ENCODE data around the gene FIG4.

DNA sequence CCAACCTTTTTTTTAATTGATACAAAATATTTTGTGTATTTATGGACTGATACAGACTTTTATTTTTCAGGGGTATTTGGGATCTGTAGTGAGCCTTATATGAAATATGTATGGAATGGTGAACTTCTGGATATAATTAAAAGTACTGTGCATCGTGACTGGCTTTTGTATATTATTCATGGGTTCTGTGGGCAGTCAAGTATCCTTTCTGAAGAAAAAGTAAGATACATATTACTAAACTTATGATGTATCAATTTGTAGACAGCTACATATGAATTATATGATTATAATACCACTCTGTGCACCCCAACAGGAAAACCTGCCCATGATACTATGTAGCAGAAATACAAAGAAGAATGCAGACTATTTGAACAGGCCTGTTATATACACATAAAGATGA, 47.2 kb downstream of the FIG4 start:
- TF ChIP-seq CTCF (IDR thresholded peaks at IDR 0.05; ENCODE audit: poor library complexity) (no peak), EZH2phosphoT487 (IDR thresholded peaks at IDR 0.05; ENCODE audit: low read depth, severe bottlenecking, unreplicated experiment) (no peak)
